AG20443 (cell line): ENCODE data around the gene PTPN4.

Source experiments
- DNase-seq: peaks from one replicate; pipeline ENCODE4 v3.0.0; 2012; ENCODE audit warnings: low spot score, mixed read lengths

Gene PTPN4

DNA sequence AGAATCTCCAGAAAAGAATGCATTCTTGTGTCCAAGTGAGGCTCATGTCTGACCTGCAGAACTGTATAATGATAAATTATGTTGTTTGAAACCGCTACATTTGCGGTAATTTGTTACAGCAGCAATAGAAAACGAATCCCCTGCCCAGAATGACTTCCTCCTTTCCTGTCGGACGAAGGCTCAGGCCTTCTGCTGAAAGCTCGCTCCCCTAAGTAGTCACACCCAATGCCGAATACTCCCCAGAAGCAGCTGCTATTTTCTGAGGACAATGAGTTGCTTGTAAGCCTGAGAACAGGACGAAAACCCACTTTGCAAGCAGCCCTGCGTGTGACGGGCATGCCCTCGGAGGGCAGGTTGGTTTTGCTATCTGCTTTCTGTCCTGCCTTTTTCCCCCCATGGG lies 27.7 kb upstream of the PTPN4 start:
- DNase-seq: no peak

DNA sequence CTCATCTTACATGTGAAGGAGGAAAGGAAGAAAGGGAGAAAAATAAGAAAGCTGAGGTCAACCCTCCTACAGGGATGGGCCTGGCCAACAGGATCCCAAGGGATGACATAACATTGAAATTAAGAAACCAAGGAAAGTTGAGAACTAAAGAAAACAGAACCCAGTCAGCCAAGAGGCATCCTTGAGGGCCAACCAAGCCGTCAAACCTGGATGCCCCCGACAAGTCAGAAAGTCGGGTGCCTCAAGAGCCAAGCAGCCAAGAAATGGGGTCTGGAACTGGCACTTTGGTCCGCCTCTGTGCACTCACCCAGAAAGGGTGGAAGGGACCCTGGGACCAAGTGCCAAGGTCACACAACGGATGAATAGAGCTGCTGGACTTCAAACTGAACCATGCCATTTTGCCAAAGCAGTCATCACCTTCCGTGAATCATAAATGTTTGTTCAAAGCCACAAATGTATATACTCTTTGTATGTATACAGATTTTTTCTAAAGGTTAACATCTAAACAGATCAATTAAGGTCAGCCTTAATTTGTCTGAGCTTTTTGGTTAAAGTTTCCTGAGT lies 27.0 kb upstream of the PTPN4 start:
- no peak for DNase-seq

DNA sequence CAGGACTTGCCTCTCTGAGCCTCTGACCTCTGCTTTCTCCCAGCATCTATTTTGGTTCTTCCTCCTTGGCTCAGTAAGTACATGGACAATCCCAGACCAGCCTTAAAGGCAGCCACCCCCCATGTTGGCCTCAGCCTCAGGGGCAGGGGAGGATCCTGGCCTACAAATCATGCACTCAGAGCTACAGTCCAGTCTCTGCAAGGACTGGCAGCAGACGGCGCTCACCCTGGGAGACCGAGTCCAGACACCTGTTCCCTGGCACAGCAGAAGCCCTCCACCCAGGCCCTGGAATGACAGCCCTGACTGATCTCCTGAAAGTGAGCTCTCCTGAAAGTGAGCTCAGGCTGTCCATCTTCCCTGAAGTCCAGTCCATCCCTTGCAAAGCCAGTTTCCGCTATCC lies 25.7 kb upstream of the PTPN4 start:
- no peak for DNase-seq

DNA sequence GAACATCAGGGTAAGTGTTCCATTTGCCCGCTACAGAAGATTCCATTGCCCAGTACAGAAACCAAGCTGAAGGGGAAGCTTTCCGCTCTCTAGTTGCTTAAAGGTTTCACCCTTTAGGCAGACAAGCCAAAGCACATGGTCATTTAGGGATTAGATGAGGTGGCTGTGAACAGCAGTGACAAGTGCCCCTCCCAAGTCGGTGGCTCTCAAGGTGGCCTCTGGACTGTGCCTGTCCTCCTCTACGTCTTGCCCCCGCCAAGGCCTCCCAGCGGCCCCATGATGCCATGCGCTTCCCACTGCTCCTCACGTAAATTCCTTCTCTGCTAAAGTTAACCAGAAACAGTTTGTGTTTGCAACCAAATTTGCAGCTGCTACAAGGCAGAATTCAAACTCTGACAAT lies 24.2 kb upstream of the PTPN4 start:
- no peak for DNase-seq

DNA sequence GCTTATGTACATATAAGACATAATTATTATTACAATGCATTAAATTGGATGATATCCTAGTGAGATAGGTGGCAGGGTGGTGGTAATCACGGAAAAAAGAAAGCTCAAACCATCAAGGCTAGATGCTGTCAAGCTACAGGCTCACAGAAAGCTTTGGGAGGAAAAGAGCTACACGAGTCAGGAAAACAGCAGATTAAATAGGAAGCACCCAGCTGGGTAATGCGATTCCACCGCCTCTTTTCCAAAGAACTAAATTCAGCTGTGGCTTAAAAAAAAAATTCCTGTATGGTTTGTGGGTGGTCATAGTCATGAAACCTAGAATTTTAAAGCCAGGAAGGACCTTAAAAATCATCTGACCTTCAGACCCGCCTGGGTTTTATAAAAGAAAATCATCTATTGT lies 23.7 kb upstream of the PTPN4 start:
- no peak for DNase-seq

DNA sequence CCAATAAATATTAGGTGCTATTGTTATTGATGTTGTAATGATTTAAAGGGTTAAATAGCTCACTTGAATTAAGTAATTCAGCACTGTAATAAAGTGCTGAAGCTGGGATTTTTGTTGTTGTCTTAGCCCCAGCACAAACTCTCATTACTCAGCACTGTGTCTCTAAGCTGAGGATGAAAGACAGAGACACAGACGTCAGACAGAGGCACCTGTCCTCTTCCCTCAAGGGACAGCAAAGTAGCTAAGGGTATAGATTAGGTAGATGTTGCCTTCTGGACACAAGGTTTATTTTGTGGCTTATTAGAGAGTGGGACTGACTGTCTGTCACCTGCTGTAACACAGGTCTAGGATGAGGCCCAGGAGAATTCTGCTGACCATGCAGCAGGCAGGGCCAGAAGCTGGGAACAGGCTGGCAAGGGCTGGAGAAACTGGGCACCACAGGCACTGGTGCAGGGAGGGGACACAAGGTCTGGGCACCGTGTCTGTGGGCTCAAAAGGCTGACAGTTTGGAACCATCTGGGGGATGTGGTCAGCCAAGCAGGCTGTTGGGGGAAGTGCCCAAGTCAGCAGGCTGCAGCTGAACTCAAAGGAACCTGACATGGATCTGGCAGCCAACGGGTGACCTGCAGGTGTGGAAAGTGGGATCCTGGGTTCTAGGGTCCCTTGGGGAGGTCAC lies 20.0 kb upstream of the PTPN4 start:
- DNase-seq: no peak

DNA sequence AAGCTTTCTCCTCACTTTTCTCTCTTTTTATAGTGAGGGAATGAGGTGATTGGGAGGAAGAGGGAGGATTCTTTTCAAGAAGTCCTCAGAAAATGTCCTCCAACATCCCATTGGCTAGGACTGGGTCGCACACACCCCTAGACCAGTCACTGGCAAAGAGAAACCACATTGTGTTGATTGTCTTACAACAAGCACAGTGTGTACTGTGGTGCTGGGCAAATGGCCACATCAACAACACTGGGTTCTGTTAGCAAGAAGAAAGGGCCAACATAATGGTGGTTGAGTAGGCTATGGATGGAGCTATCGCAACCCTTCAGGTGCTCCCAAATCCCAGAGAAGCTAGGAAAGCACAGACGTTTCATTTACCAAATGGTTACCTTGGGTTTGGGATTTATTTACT lies 18.7 kb upstream of the PTPN4 start:
- DNase-seq: no peak

DNA sequence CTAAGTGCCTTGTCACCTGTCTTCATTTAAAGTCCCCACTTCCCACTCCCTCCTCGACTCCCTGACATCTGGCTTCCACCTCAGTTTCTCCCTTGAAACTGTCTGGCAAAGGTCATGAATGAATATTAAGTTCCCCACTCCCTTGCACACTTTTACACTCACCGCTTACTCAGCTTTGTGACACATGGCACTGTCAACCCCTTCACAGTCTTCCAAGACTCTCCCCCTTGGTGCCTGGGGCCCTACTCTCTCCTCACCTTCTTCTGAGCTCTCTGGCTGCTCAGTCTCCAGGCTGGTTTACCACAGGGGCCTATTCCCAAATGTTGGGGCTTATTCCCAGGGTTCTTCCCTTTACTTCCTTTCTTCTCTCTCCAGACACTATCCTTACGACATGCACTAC lies 17.9 kb upstream of the PTPN4 start:
- DNase-seq: no peak

DNA sequence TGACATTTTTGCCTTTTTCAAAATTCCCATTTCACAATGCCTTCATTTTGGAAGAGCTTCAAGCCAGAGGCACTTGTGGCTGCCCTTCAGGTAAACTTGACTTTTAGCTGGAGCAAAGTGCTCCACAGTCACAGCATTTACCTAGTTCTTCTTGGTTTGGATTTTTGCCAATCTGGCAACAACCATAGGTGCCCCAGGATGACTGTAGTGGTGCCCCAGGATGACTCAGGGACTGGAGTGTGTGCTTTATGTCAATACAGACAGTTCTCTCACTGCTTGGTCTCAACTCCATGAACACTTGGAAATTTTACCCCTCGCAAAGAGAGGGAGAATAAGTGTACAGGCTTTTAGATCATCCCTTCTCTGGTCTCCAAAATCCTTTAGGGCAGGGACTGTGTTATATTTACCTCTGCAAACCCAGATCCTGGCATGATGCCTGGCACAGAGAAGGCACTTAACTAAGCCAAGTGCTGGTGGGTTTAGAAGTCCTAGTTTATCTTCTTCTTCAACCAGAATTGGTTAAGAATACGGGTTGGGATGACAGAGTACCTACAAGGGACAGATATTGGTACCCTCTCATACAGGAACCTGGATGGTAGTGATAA lies 15.3 kb upstream of the PTPN4 start:
- DNase-seq: no peak

DNA sequence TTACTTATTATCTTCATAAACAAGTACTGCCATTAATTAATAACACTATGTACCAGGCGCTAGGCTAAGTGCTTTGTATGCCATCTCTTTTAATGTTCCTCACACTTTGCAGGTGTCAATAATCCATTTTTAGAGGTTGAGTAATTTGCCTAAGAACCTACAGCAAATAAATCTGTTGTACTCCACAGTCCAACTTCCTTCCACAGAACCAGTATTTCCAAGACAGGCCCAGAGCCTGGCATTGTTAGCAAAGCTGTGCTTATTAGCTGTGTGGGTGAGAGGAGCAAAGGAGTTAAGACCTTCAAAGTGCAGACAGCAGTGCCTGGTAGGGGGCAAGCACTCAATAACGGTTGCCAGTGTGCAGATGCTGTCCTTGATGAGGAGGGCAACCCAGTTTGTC lies 14.2 kb upstream of the PTPN4 start:
- no peak for DNase-seq

DNA sequence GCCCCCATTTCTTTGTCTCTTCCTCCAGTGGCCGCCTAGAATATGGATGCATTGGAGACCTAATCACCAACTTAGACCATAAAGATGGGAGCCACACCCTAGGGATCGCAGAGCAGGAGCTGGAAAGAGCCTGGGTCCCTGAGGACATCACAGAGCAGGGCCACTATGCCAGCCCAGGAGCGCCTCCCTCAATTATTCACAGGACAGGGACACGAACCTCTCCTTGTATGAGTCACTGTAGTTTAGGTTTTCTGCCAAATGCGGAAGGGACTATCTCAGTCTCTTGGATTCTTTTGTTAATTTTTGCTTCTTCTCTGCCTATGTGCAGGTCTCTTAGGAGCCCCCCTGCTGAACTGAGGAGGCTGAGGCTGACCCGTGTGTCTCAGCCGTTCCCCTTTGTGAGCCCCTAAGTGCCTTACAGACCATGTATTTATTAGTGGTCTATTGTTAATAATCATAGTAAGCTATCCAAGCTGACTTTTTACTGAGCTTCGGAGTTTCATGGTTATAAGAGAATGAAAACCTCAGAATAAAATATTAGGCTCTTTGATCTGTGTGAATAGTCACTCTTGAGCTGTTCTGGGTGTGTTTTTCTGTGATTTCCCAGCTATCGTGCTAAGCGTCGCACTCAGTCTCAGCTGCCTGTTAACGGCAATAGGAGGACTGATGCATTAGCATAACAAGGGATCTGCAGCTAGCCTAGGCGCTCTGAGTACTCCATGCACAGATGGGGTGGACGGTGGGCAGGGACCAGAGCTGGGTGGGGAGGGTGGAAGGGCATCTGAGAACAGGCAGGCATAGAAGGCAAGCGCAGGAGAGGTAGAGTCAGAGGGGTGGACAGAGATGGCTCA lies 12.7 kb upstream of the PTPN4 start:
- peak; percentile 72 for DNase-seq

DNA sequence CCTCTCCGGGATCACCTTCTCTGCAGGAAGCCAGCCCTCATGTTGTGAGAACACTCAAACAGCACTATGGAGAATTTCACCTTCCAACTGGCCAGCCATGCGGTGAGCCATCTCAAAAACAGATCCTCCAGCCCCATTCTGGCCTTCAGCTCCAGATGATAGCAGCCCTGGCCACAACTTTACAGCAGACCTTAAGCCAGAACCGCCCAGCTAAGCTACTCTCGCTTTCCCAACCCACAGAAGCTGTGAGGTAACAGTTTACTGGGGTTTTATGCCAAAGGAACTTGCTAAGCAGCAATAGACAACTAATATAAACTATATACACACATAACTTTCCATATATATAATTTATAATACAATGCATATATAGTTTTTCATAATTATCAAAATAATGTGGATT lies 11.6 kb upstream of the PTPN4 start:
- DNase-seq: no peak

DNA sequence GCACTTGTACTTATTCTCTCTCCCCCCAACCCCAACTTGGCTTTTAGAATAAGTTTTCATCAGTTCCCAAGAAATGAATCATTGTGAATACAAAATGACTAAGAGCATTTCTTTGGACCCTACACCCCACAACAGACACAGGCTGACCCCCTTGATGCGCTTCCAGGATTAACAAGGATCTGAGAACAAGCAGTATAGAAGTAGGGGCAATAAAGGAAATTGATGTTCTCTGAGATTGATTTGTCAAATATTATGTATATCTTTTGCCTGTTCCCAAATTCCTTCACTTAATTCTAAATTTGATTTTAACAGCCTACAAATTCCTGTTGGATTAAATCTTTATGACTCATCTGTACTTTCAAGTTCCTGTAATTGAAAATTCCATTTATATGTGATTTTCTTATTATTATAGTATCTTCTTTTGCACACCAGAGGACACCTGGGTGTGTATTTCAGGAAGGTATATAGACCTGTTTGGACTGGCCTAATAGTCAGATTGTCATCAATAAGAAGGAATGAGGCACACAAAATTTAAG lies 10.2 kb upstream of the PTPN4 start:
- DNase-seq: no peak

DNA sequence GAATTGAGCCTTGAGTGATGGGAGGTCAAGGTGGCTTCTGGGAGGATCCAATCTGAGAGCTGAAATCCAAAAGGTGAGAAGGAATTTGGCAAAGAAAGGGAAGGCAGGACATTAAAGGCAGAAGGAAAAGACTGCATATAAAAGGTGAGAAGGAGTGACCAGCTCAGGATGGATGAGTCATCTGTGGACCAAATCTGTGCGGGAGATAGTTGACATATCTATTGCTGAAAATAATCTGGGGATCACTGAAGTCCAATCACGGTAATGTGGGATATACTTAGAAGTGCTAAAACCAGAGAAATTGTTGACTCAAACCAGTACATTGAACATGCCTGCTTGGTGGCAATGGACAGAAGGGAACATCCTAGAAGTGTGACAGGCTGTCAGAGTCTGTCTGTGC lies 8.0 kb upstream of the PTPN4 start:
- no peak for DNase-seq

DNA sequence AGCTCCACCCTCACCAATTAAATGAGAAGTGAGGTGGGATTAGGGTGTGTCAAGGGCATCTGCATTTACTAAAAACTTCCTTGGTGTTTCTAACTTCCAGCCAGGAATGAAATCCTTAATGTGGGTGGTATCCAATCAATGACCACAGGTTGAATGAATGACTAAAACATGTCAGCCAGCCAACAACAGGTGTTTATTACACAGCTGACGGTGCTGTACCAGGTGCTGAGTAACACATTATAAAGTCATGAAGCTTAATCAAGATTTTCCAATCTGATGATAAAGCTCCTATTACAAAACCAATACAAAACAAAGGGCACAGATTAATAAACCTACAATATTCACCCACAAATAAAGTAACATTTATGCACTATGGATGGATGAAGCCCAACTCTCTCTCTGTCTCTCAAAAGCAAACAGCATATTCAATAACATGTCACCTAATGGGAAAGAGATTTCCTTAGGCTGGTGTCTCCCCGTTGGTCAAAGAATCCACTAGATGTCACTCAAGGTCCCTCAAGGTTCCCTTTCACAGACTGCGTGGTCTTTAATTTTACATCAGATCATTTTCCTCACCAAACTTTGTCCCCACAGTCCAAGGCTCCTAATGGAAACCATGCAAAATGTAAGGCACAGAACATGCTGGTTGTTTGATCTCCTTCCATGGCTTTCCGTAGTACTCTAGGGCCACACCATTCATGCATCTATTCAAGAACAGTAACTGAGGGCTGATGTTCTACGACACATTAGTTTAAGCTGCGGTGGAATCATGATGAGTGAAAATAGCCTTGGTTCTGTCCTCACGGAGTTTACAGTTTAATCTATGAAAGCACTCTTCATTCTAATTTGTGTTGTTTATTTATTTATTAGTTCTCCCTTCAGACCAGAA lies 6.4 kb upstream of the PTPN4 start:
- peak; percentile 53 for DNase-seq

DNA sequence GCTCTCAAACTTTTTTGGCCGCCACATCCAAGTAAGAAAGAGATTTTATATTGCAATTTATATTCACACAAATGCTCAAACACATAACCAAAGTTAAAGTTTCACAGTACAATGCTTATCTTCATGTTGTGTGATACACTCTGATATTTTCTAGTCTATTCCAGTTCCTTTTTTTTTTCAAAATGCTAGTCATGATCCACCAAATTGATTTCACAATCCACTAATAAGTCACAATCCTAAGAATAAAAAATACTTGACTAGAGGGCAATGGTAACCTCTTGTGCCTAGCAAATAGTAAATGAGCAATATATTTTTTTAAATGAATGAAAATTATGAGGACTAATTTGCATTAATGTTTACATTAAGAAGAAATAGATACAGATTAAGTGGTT lies 5.8 kb upstream of the PTPN4 start:
- DNase-seq: no peak

DNA sequence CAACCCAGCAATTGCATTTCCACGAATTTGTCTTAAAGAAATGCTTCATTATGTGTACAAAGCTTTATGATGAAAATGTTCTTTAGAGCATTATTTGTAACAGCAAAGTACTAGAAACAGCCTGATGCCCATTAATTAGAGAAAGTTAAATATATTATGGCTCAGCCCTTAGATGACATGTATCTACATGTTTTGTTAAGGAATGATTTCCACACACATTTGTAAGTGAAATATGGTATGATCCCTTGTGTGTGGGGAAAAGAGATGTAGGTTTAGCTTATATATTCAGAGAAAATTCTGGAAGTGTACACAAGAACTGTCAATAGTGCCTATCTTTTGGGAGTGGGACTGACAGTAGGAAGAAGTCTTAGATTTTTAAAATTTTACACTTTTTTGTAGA lies 3.8 kb upstream of the PTPN4 start:
- DNase-seq: no peak

DNA sequence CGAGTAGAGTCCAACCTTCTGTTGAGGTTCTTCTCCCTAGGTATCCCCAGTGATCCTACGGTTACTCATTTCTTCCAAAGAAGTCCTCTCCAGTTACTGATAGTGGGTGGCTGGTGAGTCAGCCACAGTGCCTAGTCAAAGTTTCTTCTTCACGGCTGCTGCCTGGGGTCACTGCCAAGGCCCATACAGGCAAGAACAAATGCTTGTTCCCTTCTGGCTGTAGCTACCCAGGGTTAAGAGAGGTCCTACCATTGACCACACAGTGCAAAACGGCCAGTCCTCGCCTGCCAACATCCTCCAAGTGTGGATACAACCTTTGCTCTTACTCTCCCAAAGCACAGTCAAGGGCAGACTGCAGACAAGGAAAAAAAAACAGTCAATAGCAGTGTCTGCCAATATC lies 2.9 kb upstream of the PTPN4 start:
- DNase-seq: peak; percentile 64

DNA sequence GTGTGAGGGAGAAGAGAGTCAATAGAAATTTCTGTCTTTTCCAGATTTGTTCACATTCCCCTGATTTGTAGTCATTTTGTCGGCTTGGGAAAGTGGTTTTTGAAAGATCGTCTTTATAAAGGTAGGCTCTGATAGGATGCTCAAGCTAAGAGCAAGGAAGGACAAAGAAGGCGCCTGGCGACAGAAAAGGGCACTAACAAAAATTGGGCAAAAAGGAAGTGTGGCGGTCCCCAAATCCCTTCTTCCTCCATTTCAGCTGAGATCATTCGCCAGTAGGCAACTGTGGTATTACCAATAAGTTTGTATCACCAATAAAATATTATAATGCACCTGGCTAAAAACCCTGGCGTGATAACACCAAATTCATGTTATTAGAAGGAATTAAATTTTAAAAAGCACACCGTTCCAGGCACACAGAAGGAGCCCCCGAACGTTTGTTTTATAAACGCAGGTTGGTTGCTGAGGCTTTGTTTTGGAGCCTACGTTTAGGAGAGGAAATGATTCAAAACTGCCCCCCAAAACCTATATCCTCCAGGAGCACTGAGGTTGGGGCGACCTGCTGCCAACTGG lies 756 bp upstream of the PTPN4 start:
- DNase-seq: no peak

DNA sequence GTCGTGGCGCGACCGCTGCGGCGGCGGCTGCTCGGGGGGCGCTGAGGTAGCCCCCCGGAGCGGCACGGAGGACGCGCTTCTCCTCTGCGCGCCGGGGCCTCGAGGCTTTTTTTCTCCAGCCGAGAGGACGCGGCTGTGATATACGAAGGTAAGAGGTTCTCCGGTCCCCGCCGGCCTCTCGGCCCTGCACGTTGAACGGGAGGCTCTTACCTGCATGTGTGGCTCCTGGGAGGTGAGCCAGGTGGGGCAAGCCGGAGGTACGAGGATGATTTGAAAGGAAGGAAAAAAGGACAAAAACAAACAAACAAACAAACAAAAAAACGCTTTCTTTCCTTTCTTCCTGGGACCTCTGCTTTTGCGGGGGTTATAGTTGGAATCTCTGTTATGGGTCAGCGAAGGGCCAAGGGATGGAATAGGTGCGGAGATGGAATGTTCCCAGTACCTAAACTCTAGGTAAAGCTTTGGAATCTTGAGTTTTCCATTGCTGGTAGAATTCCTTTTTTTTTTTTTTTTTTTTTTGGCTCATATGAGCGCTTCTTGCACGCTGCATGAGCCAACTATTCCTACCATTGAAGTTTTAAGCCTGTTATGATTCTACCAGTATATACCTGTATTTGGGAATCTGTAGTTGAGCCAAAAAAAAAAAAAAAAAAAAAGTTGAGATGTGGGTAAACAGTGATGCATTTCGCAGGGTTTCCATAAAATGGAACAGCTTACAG lies 674 bp downstream of the PTPN4 start:
- no peak for DNase-seq

DNA sequence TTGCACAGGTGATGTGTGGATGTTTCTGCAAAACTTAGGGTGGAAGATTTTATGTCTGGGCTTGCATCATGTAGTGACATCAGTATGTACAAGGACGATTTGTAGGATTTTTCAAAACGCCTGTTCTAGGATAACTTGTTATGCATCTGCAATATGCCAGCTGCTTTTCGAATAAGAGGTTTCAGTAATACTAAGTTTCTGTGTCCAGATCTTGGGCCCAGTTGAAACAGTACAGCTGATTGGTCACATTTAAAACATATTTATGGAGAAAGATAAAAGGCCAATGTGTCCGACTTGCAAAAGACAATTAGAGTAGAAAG lies 1.2 kb downstream of the PTPN4 start:
- DNase-seq: no peak
